Hepatic stellate cell (primary cell): ENCODE measurements around the gene NT5C1B.

Experiments used
- DNase-seq: peaks from one replicate; pipeline ENCODE4 v3.0.0; 2011; ENCODE audit warnings: low spot score

NT5C1B gene

GRCh38 chr2:18514526-18515461 is 74.6 kb downstream of the NT5C1B start:
- DNase-seq: no peak
